Activated naive CD4-positive, alpha-beta T cell treated with anti-CD3 and anti-CD28 coated beads, Interleukin-2, amount 10 ng/mL, durations not matched to agents 7 days and 5 days (primary cell): ENCODE results near the gene STXBP5.
A peak's percentile ranks its signal among the peaks of the same experiment; 100 is the strongest.

Experiments
- CTCF ChIA-PET: fragments of 350-600 bp; sonication (Branson Sonifier 250); formaldehyde crosslinking; loops from one replicate; lab custom pipeline; 2021; ENCODE audit warnings: antibody characterized with exemption; lab: Charles Lee
- DNase-seq: peaks from one replicate; pipeline ENCODE4 v3.0.0-alpha.2; 2020
- H3K27ac Mint-ChIP-seq: one replicate; pipeline ENCODE4 v1.8.0; 2021; ENCODE audit warnings: mild to moderate bottlenecking, moderate library complexity, mixed read lengths
- H3K27me3 Mint-ChIP-seq: one replicate; pipeline ENCODE4 v1.8.0; 2021; ENCODE audit warnings: mild to moderate bottlenecking, mixed read lengths
- H3K36me3 Mint-ChIP-seq: one replicate; pipeline ENCODE4 v1.8.0; 2021; ENCODE audit warnings: mixed read lengths
- H3K4me1 Mint-ChIP-seq: one replicate; pipeline ENCODE4 v1.8.0; 2021; ENCODE audit warnings: mixed read lengths
- H3K4me3 Mint-ChIP-seq: one replicate; pipeline ENCODE4 v1.8.0; 2021; ENCODE audit warnings: mild to moderate bottlenecking, moderate library complexity, mixed read lengths
- H3K9me3 Mint-ChIP-seq: one replicate; pipeline ENCODE4 v1.8.0; 2021; ENCODE audit warnings: mixed read lengths

The STXBP5 gene

GRCh38 chr6:147260091-147260490 is 55.9 kb downstream of the STXBP5 start:
- Mint-ChIP-seq H3K27me3 (no peaks in the 10 kb centered on the region), H3K9me3 (no peaks in the 10 kb centered on the region), H3K4me1 (no peaks in the 10 kb centered on the region), H3K36me3 (peaks cover 2% of the 10 kb centered on the region), H3K27ac (no peak overlapping the region), H3K4me3 (no peak overlapping the region)
- CTCF ChIA-PET: no interaction called here
- no peak for DNase-seq

- no peak for DNase-seq
- Mint-ChIP-seq H3K4me1 (no peaks in the 10 kb centered on the region), H3K27ac (no peak overlapping the region), H3K36me3 (peaks cover 21% of the 10 kb centered on the region), H3K27me3 (no peaks in the 10 kb centered on the region), H3K4me3 (no peak overlapping the region), H3K9me3 (no peaks in the 10 kb centered on the region)
- CTCF ChIA-PET: no interaction called here
Observed at GRCh38 chr6:147262946-147263345, 58.7 kb downstream of the STXBP5 start.

GRCh38 chr6:147266821-147267220 is 62.6 kb downstream of the STXBP5 start:
- no peak for DNase-seq
- Mint-ChIP-seq H3K4me1 (no peaks in the 10 kb centered on the region), H3K9me3 (no peaks in the 10 kb centered on the region), H3K27me3 (no peaks in the 10 kb centered on the region), H3K36me3 (peaks cover 44% of the 10 kb centered on the region), H3K27ac (no peak overlapping the region), H3K4me3 (no peak overlapping the region)
- CTCF ChIA-PET: interaction anchor here (1.0 kb wide), 1 partner anchor 18 kb away, joined by 3 read pairs; no protein-coding TSS in a partner anchor

- Mint-ChIP-seq H3K27ac (no peak overlapping the region), H3K27me3 (no peaks in the 10 kb centered on the region), H3K36me3 (peaks cover 47% of the 10 kb centered on the region), H3K4me3 (no peak overlapping the region), H3K4me1 (no peaks in the 10 kb centered on the region), H3K9me3 (no peaks in the 10 kb centered on the region)
- no peak for DNase-seq
- CTCF ChIA-PET: no interaction called here
Observed at GRCh38 chr6:147267658-147268057, 63.4 kb downstream of the STXBP5 start.

GRCh38 chr6:147268254-147268653 is 64.0 kb downstream of the STXBP5 start:
- Mint-ChIP-seq H3K4me1 (no peaks in the 10 kb centered on the region), H3K27ac (no peak overlapping the region), H3K9me3 (no peaks in the 10 kb centered on the region), H3K27me3 (no peaks in the 10 kb centered on the region), H3K36me3 (peaks cover 49% of the 10 kb centered on the region), H3K4me3 (no peak overlapping the region)
- DNase-seq: no peak
- CTCF ChIA-PET: no interaction called here

- CTCF ChIA-PET: interaction anchor here (0.7 to 1.3 kb wide), 2 partner anchors 9 to 118 kb away, joined by 3 to 4 read pairs; no protein-coding TSS in a partner anchor
- H3K27ac Mint-ChIP-seq: no peak overlapping the region
- H3K9me3 Mint-ChIP-seq: no peaks in the 10 kb centered on the region
- H3K27me3 Mint-ChIP-seq: no peaks in the 10 kb centered on the region
- DNase-seq: no peak
- H3K36me3 Mint-ChIP-seq: peaks cover 36% of the 10 kb centered on the region
- H3K4me3 Mint-ChIP-seq: no peak overlapping the region
- H3K4me1 Mint-ChIP-seq: peaks cover 3% of the 10 kb centered on the region
Observed at GRCh38 chr6:147274012-147274411, 69.8 kb downstream of the STXBP5 start.

GRCh38 chr6:147274776-147275175 is 70.6 kb downstream of the STXBP5 start:
- Mint-ChIP-seq H3K4me1 (peaks cover 10% of the 10 kb centered on the region), H3K4me3 (no peak overlapping the region), H3K36me3 (peaks cover 35% of the 10 kb centered on the region), H3K27me3 (no peaks in the 10 kb centered on the region), H3K27ac (no peak overlapping the region), H3K9me3 (peaks cover 2% of the 10 kb centered on the region)
- CTCF ChIA-PET: interaction anchor here (0.9 kb wide), 1 partner anchor 8 kb away, joined by 3 read pairs; no protein-coding TSS in a partner anchor
- no peak for DNase-seq

GRCh38 chr6:147278891-147279290 is 74.7 kb downstream of the STXBP5 start:
- Mint-ChIP-seq H3K4me3 (no peak overlapping the region), H3K27ac (no peak overlapping the region), H3K27me3 (no peaks in the 10 kb centered on the region), H3K36me3 (peaks cover 25% of the 10 kb centered on the region), H3K4me1 (peaks cover 13% of the 10 kb centered on the region), H3K9me3 (peaks cover 2% of the 10 kb centered on the region)
- CTCF ChIA-PET: no interaction called here
- DNase-seq: no peak

- Mint-ChIP-seq H3K4me3 (no peak overlapping the region), H3K36me3 (peaks cover 22% of the 10 kb centered on the region)
- no peak for DNase-seq
Observed at GRCh38 chr6:147279427-147279826, 75.2 kb downstream of the STXBP5 start.

GRCh38 chr6:147281895-147282565 is 77.8 kb downstream of the STXBP5 start:
- Mint-ChIP-seq H3K4me1 (peaks cover 17% of the 10 kb centered on the region), H3K9me3 (peaks cover 2% of the 10 kb centered on the region), H3K36me3 (peaks cover 22% of the 10 kb centered on the region), H3K4me3 (no peak overlapping the region), H3K27me3 (no peaks in the 10 kb centered on the region), H3K27ac (no peak overlapping the region)
- CTCF ChIA-PET: interaction anchor here (1.3 kb wide), 1 partner anchor 8 kb away, joined by 4 read pairs; no protein-coding TSS in a partner anchor
- no peak for DNase-seq

More at GRCh38 chr6:147279427-147279826, 75.2 kb downstream of the STXBP5 start:
- H3K27me3 Mint-ChIP-seq: no peaks in the 10 kb centered on the region
- peak overlapping the region; percentile 3 for H3K27ac Mint-ChIP-seq
- CTCF ChIA-PET: no interaction called here
- H3K9me3 Mint-ChIP-seq: peaks cover 2% of the 10 kb centered on the region
- H3K4me1 Mint-ChIP-seq: peaks cover 13% of the 10 kb centered on the region

GRCh38 chr6:147282566-147282959 is 78.3 kb downstream of the STXBP5 start:
- no peaks in the 10 kb centered on the region for H3K27me3 Mint-ChIP-seq
- H3K9me3 Mint-ChIP-seq: peaks cover 2% of the 10 kb centered on the region
- peaks cover 19% of the 10 kb centered on the region for H3K36me3 Mint-ChIP-seq
- CTCF ChIA-PET: interaction anchor here (1.1 to 1.3 kb wide), 2 partner anchors 8 to 9 kb away, joined by 3 to 4 read pairs; no protein-coding TSS in a partner anchor
- H3K4me1 Mint-ChIP-seq: peaks cover 17% of the 10 kb centered on the region
- H3K27ac Mint-ChIP-seq: no peak overlapping the region
- no peak for DNase-seq
- no peak overlapping the region for H3K4me3 Mint-ChIP-seq

GRCh38 chr6:147283460-147283859 is 79.2 kb downstream of the STXBP5 start:
- no peak overlapping the region for H3K27ac Mint-ChIP-seq
- CTCF ChIA-PET: interaction anchor here (1.1 to 1.3 kb wide), 2 partner anchors 8 to 10 kb away, joined by 3 to 4 read pairs; no protein-coding TSS in a partner anchor
- peaks cover 2% of the 10 kb centered on the region for H3K9me3 Mint-ChIP-seq
- no peak for DNase-seq
- H3K27me3 Mint-ChIP-seq: no peaks in the 10 kb centered on the region
- H3K4me3 Mint-ChIP-seq: no peak overlapping the region
- peaks cover 18% of the 10 kb centered on the region for H3K36me3 Mint-ChIP-seq
- peaks cover 17% of the 10 kb centered on the region for H3K4me1 Mint-ChIP-seq

- Mint-ChIP-seq H3K27me3 (no peaks in the 10 kb centered on the region), H3K27ac (peak overlapping the region; percentile 42), H3K4me1 (peaks cover 7% of the 10 kb centered on the region), H3K4me3 (no peak overlapping the region), H3K36me3 (peaks cover 8% of the 10 kb centered on the region), H3K9me3 (no peaks in the 10 kb centered on the region)
- DNase-seq: no peak
- CTCF ChIA-PET: interaction anchor here (0.6 to 1.4 kb wide), 5 partner anchors 18 to 427 kb away, joined by 3 to 4 read pairs (median 3); no protein-coding TSS in a partner anchor
Observed at GRCh38 chr6:147285087-147285855, 81.1 kb downstream of the STXBP5 start.

- no peaks in the 10 kb centered on the region for H3K9me3 Mint-ChIP-seq
- H3K27me3 Mint-ChIP-seq: no peaks in the 10 kb centered on the region
- peaks cover 4% of the 10 kb centered on the region for H3K4me1 Mint-ChIP-seq
- no peak for DNase-seq
- H3K36me3 Mint-ChIP-seq: peaks cover 8% of the 10 kb centered on the region
- no peak overlapping the region for H3K27ac Mint-ChIP-seq
- H3K4me3 Mint-ChIP-seq: no peak overlapping the region
- CTCF ChIA-PET: interaction anchor here (1.1 kb wide), 1 partner anchor 11 kb away, joined by 3 read pairs; no protein-coding TSS in a partner anchor
Observed at GRCh38 chr6:147287869-147288271, 83.7 kb downstream of the STXBP5 start.
